SIG-M5 treated with dmso at 0.1 percent for 504 hours (cell line): ENCODE measurements around the gene ROBO2.

Experiments
- DNase-seq: peaks from one replicate; lab custom pipeline; 2025; ENCODE audit not compliant: unreplicated experiment; lab: John Stamatoyannopoulos, UW

ROBO2 gene

GRCh38 chr3:77323626-77324025 lies 283.7 kb downstream of the ROBO2 start:
- no peak for DNase-seq

DNA sequence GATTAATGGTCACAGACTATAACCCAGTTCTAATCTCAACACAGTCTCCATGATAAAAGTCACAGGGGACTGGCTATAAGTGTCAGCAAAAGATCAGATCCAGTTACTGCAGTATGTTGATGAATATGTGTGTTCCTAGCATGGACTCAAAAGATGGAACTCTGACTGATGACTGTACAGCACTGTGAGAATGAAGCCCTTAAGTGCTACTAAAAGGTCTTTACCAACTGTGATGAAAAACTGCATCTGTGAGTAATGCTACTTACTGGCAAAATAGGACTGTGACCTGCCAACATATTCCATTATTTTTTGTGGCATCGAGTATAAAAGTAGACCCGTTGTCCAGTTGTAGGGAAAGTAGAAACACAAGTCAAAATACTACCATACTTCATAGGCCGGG lies 284.2 kb downstream of the ROBO2 start:
- DNase-seq = no peak

GRCh38 chr3:77325280-77325679 lies 285.4 kb downstream of the ROBO2 start:
- DNase-seq = no peak

- DNase-seq = no peak
Observed at GRCh38 chr3:77325702-77326101, 285.8 kb downstream of the ROBO2 start.

DNA sequence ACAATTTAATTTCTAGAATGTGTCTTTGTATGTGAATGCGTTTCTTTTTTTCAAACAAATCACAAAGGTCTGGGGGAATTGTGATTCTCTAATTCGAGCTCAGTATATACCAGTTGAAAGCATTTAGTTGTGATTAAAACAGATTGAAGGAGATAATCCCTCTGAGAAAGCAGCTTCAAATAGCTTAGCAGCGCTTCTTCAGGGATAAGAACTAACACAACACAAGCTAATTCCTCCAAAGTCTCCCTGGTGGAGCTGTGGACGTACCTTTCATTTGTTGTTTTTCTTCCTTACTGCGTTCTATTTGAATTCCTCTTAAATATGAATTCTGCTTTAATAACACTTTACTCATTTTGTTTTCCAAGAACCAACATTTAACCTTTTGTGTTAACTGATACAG lies 286.7 kb downstream of the ROBO2 start:
- DNase-seq = no peak

GRCh38 chr3:77328690-77329089 lies 288.8 kb downstream of the ROBO2 start:
- no peak for DNase-seq

GRCh38 chr3:77329116-77329515 lies 289.2 kb downstream of the ROBO2 start:
- DNase-seq = no peak

GRCh38 chr3:77338195-77338594 lies 298.3 kb downstream of the ROBO2 start:
- no peak for DNase-seq

DNA sequence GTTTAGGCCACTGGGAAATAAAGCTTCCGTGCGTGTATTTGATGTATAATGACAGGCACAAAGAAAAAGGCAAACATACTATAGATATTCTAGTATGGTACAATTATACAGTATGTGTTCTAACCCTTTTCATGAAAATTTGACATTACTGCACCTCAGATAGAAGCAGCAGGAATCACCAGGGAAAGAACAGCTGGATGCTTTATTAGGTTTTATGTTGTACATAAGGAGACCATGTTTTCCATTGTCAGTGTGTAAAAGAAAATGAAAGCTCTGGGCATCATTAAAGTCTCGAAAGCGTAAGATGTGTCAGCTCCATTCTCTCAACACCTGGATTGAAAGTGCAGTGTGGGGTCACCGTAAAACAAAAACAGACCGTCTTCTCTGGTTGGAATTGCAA lies 302.1 kb downstream of the ROBO2 start:
- DNase-seq = no peak

DNA sequence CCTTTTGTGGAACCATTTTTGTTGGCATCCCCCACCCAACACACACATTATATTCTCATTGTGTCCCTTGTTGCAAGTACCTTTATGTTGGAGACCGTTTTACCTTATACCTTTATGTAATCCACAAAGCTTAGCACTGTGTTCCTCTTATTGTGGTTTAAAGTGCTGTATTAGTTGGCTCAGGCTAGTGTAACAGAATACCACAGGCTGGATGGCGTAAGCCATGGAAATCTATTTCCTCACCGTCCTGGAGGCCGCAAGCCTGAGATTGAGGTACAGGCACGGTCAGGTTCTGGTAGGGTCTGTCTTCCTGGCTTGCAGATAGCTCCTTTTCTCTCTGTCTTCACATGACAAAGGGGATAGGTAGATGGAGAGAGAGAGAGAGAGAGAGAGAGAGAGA lies 302.8 kb downstream of the ROBO2 start:
- no peak for DNase-seq

DNA sequence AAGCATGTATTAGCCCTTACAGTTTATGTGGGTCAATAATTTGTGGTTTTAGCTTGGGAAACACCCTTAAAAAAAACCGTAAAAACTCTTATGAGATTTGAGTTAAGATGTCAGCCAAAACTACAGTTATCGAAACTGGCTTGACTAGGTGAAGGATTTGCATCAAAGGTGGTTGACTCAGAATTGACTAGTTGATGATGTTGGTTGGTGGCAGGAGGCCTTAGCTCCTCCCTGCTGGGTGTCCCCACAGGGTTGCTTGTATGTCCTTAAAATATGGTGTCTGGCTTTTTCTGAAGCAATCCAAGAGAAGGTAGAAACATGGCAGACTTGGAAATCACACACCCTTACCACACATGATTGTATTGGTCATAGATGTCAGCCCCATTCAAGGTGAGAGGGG lies 305.1 kb downstream of the ROBO2 start:
- no peak for DNase-seq

DNA sequence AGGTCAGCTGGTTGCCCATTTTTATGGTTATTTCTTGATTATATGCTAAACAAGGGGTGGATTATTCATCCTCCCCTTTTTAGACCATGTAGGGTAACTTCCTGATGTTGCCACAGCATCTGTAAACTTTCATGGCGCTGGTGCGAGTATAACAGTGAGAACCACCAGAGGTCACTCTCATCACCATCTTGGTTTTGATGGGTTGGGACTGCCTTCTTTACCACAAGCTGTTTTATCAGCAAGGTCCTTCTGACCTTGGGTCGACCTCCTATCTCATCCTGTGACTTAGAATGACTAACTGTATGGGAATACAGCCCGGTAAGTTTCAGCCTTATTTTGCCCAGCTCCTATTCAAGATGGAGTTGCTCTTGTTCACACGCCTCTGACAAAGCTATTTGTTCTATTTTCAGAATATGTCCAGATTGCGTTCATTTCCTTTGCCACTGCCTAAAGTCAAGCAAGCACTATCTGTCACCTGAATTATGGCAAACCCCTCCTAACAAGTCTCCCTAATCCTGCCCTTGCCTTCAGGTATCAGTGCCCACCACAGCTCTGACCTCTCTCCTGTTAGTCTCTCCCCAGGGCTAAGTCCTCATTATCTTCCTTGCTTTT lies 308.5 kb downstream of the ROBO2 start:
- peak; percentile 2 for DNase-seq

DNA sequence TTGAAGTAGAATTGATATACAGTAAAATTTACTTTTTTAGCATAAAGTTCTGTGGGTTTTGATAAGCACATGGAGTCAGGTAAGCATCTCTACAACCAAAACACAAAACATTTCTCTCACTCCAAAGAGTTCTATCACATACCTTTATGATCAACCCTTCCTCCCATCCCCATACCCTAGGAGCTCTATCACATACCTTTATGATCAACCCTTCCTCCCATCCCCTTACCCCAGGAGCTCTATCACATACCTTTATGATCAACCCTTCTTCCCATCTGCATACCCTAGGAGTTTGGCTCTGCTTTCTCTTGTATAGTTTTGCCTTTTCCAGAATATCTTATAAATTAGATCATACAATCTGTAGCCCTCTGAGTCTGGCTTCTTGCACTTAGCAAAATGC lies 315.1 kb downstream of the ROBO2 start:
- DNase-seq = no peak

DNA sequence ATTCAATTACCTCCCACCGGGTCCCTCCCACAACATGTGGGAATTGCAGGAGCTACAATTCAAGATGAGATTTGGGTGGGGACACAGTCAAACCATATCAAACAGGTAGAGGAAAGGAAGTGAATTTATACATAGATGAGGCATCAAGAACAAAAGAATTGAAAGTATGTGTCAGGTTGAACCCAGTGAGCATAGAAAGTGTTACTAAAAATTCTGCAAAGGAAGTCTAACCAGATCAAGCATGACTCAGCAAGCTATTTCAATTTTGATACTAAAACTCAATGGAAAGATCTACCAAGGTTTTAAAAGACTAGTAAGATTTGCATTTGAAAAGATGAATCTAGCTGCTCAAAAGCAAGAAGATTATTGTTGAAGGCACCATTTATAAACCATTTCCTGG lies 323.0 kb downstream of the ROBO2 start:
- DNase-seq = no peak

- DNase-seq = no peak
Observed at GRCh38 chr3:77365152-77365551, 325.3 kb downstream of the ROBO2 start.

- no peak for DNase-seq
Observed at GRCh38 chr3:77370413-77370812, 330.5 kb downstream of the ROBO2 start.

GRCh38 chr3:77372018-77372417 lies 332.1 kb downstream of the ROBO2 start:
- no peak for DNase-seq

- DNase-seq = no peak
Observed at GRCh38 chr3:77372634-77373346, 332.9 kb downstream of the ROBO2 start.

GRCh38 chr3:77373619-77374018 lies 333.7 kb downstream of the ROBO2 start:
- DNase-seq = no peak

DNA sequence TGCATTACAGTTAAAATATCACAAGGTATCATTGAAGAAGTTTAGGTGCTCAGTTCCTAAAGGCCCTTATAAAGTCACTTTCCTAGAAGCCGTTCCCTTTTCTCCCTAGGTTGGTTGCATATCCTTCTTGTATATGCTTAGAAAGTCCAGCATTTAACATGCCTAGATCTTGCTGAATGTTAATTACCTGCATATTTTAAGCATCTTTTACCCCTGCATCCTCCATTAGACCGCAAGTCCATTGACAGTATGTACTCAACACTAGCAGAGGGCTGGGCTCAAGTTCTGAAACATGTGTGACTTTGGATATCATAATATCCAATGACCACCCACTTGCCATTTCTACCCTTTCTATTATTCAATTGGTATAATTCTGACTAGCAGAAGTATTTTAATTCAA lies 336.6 kb downstream of the ROBO2 start:
- no peak for DNase-seq

- no peak for DNase-seq
Observed at GRCh38 chr3:77377717-77378116, 337.8 kb downstream of the ROBO2 start.

- no peak for DNase-seq
Observed at GRCh38 chr3:77380136-77380535, 340.2 kb downstream of the ROBO2 start.

GRCh38 chr3:77381431-77381830 lies 341.5 kb downstream of the ROBO2 start:
- no peak for DNase-seq
